Parathyroid adenoma (tissue), 2 donors: ENCODE results near the gene BSND.

ENCODE experiments used
- H2AFZ ChIP-seq: fragments of 300-600 bp; sonication (generic); one replicate; pipeline ENCODE4 v1.7.0; 2017; ENCODE audit warnings: antibody characterized with exemption, mild to moderate bottlenecking
- H3K27ac ChIP-seq: fragments of 300-600 bp; sonication (generic); one replicate; pipeline ENCODE4 v1.7.0; 2017
- H3K27me3 ChIP-seq: fragments of 300-600 bp; sonication (generic); one replicate; pipeline ENCODE4 v1.7.0; 2017; ENCODE audit warnings: low read length; ENCODE audit not compliant: control insufficient read depth, insufficient read depth
- H3K36me3 ChIP-seq: fragments of 300-600 bp; sonication (generic); one replicate; pipeline ENCODE4 v1.7.0; 2017; ENCODE audit warnings: low read length; ENCODE audit not compliant: control insufficient read depth, insufficient read depth
- H3K4me1 ChIP-seq: fragments of 300-600 bp; sonication (generic); one replicate; pipeline ENCODE4 v1.7.0; 2017; ENCODE audit warnings: control low read depth
- H3K4me2 ChIP-seq: fragments of 300-600 bp; sonication (generic); one replicate; pipeline ENCODE4 v1.7.0; 2017; ENCODE audit warnings: low read length
- H3K4me3 ChIP-seq: fragments of 300-600 bp; sonication (generic); one replicate; pipeline ENCODE4 v1.7.0; 2017; ENCODE audit warnings: low read depth, low read length
- H3K79me2 ChIP-seq: fragments of 300-600 bp; sonication (generic); one replicate; pipeline ENCODE4 v1.7.0; 2017; ENCODE audit warnings: control low read depth
- H3K9ac ChIP-seq: fragments of 300-600 bp; sonication (generic); one replicate; pipeline ENCODE4 v1.7.0; 2017; ENCODE audit warnings: mild to moderate bottlenecking
- H3K9me3 ChIP-seq: fragments of 300-600 bp; sonication (generic); one replicate; pipeline ENCODE4 v1.7.0; 2017; ENCODE audit warnings: low read length; ENCODE audit not compliant: control insufficient read depth
- TF ChIP-seq, protein P1 (sequence below): fragments of 300-600 bp; sonication (generic); IDR thresholded peaks from one replicate; pipeline ENCODE4 v1.7.0; 2017; ENCODE audit warnings: antibody characterized with exemption, mild to moderate bottlenecking
- donor health status: primary hyperparathyroidism.

BSND gene

DNA sequence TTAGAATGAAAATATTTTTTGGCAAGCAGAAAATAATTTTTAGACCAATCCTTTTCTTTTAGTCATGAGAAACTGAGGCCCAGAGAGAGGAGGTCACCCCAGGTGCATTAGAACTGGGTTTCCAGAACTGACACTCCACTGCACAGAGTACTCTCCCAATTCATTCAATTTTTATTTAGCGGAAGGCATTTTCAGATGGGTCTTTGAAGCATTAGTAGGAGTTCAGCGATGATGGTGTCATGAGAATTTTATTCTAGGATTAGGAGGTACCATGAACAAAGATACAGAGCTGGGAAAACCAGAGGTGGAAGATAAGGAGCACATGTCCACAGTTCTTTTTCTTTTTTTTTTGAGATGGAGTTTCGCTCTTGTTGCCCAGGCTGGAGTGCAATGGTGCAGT is 42.9 kb downstream of the BSND start:
- Histone ChIP-seq H3K79me2 (no peaks in the 10 kb centered on the region), H3K4me3 (no peak overlapping the region), H3K9ac (no peak overlapping the region), H3K4me2 (no peak overlapping the region), H3K9me3 (no peaks in the 10 kb centered on the region), H3K27me3 (no peaks in the 10 kb centered on the region), H3K27ac (no peak overlapping the region), H3K4me1 (no peaks in the 10 kb centered on the region), H3K36me3 (no peaks in the 10 kb centered on the region), H2AFZ (no peak overlapping the region)
- TF ChIP-seq, protein P1, sequence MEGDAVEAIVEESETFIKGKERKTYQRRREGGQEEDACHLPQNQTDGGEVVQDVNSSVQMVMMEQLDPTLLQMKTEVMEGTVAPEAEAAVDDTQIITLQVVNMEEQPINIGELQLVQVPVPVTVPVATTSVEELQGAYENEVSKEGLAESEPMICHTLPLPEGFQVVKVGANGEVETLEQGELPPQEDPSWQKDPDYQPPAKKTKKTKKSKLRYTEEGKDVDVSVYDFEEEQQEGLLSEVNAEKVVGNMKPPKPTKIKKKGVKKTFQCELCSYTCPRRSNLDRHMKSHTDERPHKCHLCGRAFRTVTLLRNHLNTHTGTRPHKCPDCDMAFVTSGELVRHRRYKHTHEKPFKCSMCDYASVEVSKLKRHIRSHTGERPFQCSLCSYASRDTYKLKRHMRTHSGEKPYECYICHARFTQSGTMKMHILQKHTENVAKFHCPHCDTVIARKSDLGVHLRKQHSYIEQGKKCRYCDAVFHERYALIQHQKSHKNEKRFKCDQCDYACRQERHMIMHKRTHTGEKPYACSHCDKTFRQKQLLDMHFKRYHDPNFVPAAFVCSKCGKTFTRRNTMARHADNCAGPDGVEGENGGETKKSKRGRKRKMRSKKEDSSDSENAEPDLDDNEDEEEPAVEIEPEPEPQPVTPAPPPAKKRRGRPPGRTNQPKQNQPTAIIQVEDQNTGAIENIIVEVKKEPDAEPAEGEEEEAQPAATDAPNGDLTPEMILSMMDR: no peak

- Histone ChIP-seq H3K4me2 (no peak overlapping the region), H3K79me2 (no peaks in the 10 kb centered on the region), H3K27me3 (no peaks in the 10 kb centered on the region), H3K36me3 (no peaks in the 10 kb centered on the region), H3K27ac (no peak overlapping the region), H3K4me3 (no peak overlapping the region), H3K9ac (no peak overlapping the region), H2AFZ (no peak overlapping the region), H3K4me1 (no peaks in the 10 kb centered on the region), H3K9me3 (no peaks in the 10 kb centered on the region)
- TF ChIP-seq, protein P1: no peak
Observed at GRCh38 chr1:55043011-55043410, 44.3 kb downstream of the BSND start.

DNA sequence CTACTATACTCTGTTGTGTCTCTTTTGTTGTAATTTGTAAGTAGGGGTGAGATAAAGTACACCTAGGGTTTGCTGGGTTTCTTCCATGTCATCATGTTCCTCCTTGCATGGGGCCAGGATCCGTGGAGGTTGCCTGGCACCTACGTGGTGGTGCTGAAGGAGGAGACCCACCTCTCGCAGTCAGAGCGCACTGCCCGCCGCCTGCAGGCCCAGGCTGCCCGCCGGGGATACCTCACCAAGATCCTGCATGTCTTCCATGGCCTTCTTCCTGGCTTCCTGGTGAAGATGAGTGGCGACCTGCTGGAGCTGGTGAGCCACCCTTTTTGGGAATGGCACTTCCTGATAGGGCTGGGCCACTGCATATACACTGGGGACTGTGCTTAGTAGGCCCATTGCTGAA is 45.0 kb downstream of the BSND start:
- H3K9me3 ChIP-seq: no peaks in the 10 kb centered on the region
- no peaks in the 10 kb centered on the region for H3K36me3 ChIP-seq
- no peak overlapping the region for H2AFZ ChIP-seq
- TF ChIP-seq, protein P1: no peak
- no peaks in the 10 kb centered on the region for H3K27me3 ChIP-seq
- no peak overlapping the region for H3K4me2 ChIP-seq
- no peak overlapping the region for H3K27ac ChIP-seq
- H3K79me2 ChIP-seq: no peaks in the 10 kb centered on the region
- no peak overlapping the region for H3K4me3 ChIP-seq
- H3K9ac ChIP-seq: no peak overlapping the region
- H3K4me1 ChIP-seq: no peaks in the 10 kb centered on the region

- Histone ChIP-seq H3K79me2 (no peaks in the 10 kb centered on the region), H3K9me3 (no peaks in the 10 kb centered on the region), H3K36me3 (no peaks in the 10 kb centered on the region), H3K4me3 (no peak overlapping the region), H3K4me1 (no peaks in the 10 kb centered on the region), H3K4me2 (no peak overlapping the region), H3K9ac (no peak overlapping the region), H3K27me3 (no peaks in the 10 kb centered on the region), H3K27ac (no peak overlapping the region), H2AFZ (no peak overlapping the region)
- TF ChIP-seq, protein P1: no peak
Observed at GRCh38 chr1:55044617-55045397, 46.1 kb downstream of the BSND start.

DNA sequence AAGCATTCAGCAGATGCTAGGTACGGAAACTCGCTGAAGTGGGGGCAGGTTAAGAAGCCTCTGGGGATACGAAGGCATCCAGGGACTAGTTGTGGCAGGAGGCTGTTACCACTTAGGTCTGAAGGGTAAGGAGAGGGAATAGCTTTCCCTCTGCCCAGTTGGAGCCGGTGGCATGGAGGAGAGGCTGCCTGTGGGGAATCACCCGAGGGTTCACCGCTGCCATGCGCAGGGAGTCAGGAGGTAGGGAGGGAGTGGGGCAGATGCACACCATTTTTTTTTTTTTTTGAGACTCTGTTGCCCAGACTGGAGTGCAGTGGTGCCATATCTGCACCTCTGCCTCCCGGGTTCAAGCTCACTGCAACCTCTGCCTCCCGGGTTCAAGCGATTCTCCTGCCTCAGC is 46.7 kb downstream of the BSND start:
- H3K27me3 ChIP-seq: no peaks in the 10 kb centered on the region
- no peak overlapping the region for H3K4me2 ChIP-seq
- H2AFZ ChIP-seq: no peak overlapping the region
- no peak overlapping the region for H3K4me3 ChIP-seq
- H3K9me3 ChIP-seq: no peaks in the 10 kb centered on the region
- TF ChIP-seq, protein P1: no peak
- H3K9ac ChIP-seq: no peak overlapping the region
- H3K36me3 ChIP-seq: no peaks in the 10 kb centered on the region
- no peak overlapping the region for H3K27ac ChIP-seq
- H3K4me1 ChIP-seq: no peaks in the 10 kb centered on the region
- no peaks in the 10 kb centered on the region for H3K79me2 ChIP-seq
